WERI-Rb-1 (cell line): ENCODE data around the gene DDX10.

ENCODE experiments used
- DNase-seq: peaks from one replicate; pipeline ENCODE4 v3.0.0-alpha.2; 2020
- H3K27ac ChIP-seq: fragments of 250-450 bp; sonication (Bioruptor Pico); 2 replicates; pipeline ENCODE4 v1.5.1; 2020; ENCODE audit warnings: mild to moderate bottlenecking, moderate library complexity
- H3K27me3 ChIP-seq: fragments of 250-450 bp; sonication (Bioruptor Pico); 2 replicates; pipeline ENCODE4 v1.5.1; 2021; ENCODE audit warnings: mild to moderate bottlenecking, low read depth, moderate library complexity; ENCODE audit not compliant: insufficient read depth, severe bottlenecking
- H3K36me3 ChIP-seq: fragments of 250-450 bp; sonication (Bioruptor Pico); 2 replicates; pipeline ENCODE4 v1.5.1; 2020; ENCODE audit warnings: mild to moderate bottlenecking, moderate library complexity
- H3K4me3 ChIP-seq: 2 replicates; pipeline ENCODE4 v1.5.1; 2011; ENCODE audit warnings: low read depth, mild to moderate bottlenecking, control low read depth, low read length
- H3K9me3 ChIP-seq: fragments of 250-450 bp; sonication (Bioruptor Pico); 2 replicates; pipeline ENCODE4 v1.5.1; 2021; ENCODE audit warnings: mild to moderate bottlenecking, moderate library complexity; ENCODE audit not compliant: severe bottlenecking
- TF ChIP-seq, protein P1 (sequence below): IDR thresholded peaks from 2 replicates; pipeline ENCODE4 v1.5.1; 2011; ENCODE audit warnings: low read depth, mild to moderate bottlenecking, control low read depth, inconsistent platforms, low read length

DDX10 gene

DNA sequence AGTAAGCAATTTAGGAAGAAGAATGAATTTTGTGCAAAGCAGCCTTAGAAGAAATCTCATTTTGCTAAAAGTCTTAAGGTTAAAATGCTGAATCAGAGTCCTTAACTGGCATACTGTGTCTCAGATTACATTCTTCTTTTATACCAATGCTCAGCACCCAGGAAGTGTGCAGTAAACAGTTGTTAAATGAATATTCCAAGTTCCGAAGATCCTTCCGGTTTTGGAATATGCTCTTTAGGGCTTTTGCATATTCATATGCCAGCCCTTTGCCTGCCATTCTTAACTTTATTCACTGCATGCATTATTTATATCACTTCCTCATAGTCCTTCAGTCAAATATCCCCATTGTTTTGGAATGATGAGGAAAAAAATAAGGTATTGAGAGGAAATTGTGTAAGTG is 242.0 kb downstream of the DDX10 start:
- Histone ChIP-seq H3K27ac (no peak overlapping the region), H3K27me3 (no peaks in the 10 kb centered on the region), H3K36me3 (no peaks in the 10 kb centered on the region), H3K9me3 (no peaks in the 10 kb centered on the region), H3K4me3 (no peak overlapping the region)
- no peak for DNase-seq
- TF ChIP-seq, protein P1, sequence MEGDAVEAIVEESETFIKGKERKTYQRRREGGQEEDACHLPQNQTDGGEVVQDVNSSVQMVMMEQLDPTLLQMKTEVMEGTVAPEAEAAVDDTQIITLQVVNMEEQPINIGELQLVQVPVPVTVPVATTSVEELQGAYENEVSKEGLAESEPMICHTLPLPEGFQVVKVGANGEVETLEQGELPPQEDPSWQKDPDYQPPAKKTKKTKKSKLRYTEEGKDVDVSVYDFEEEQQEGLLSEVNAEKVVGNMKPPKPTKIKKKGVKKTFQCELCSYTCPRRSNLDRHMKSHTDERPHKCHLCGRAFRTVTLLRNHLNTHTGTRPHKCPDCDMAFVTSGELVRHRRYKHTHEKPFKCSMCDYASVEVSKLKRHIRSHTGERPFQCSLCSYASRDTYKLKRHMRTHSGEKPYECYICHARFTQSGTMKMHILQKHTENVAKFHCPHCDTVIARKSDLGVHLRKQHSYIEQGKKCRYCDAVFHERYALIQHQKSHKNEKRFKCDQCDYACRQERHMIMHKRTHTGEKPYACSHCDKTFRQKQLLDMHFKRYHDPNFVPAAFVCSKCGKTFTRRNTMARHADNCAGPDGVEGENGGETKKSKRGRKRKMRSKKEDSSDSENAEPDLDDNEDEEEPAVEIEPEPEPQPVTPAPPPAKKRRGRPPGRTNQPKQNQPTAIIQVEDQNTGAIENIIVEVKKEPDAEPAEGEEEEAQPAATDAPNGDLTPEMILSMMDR = no peak

GRCh38 chr11:108909041-108909440 is 244.2 kb downstream of the DDX10 start:
- TF ChIP-seq, protein P1 = no peak
- no peaks in the 10 kb centered on the region for H3K27me3 ChIP-seq
- no peak overlapping the region for H3K4me3 ChIP-seq
- H3K27ac ChIP-seq = no peak overlapping the region
- no peak for DNase-seq
- no peaks in the 10 kb centered on the region for H3K9me3 ChIP-seq
- H3K36me3 ChIP-seq = no peaks in the 10 kb centered on the region

DNA sequence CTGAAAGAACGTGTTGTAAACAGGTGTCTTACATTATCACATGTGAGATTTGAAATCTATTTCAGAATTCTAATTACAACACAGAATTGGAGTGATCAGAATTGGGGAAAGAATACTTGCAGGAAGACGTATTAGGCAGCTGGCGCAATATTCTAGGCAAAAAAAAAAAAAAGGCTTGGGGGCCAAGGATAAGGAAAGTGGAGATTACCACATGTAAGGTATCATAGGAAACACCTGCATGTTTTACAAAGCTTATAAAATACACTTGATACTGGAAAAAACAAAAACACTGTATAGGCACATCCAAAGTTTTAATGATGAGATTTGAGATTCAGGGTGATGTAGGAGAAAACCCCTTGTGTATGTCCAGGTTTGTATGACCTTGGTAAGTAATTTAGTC is 245.1 kb downstream of the DDX10 start:
- no peak for DNase-seq
- TF ChIP-seq, protein P1 = no peak
- no peak overlapping the region for H3K27ac ChIP-seq
- no peaks in the 10 kb centered on the region for H3K9me3 ChIP-seq
- H3K27me3 ChIP-seq = no peaks in the 10 kb centered on the region
- no peak overlapping the region for H3K4me3 ChIP-seq
- no peaks in the 10 kb centered on the region for H3K36me3 ChIP-seq

DNA sequence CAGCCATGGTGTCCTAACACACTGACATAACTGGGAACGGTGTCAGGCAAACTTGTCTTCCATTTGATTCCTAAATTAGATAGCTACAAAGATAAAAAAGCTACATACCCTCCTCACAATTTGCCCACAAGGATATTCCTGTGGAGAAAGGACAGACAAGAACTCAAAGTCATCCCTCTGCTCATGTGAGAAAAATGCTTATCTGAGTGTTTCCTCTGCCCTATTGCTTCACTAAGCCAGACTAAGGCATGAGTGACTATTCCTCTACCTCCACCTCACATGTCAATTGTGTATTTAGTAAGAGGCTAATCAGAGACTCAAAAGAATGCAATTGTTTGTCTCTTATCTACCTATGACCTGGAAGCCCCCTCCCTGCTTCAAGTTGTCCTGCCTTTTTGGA is 247.7 kb downstream of the DDX10 start:
- no peak overlapping the region for H3K4me3 ChIP-seq
- no peaks in the 10 kb centered on the region for H3K27me3 ChIP-seq
- H3K36me3 ChIP-seq = no peaks in the 10 kb centered on the region
- H3K27ac ChIP-seq = no peak overlapping the region
- TF ChIP-seq, protein P1 = no peak
- no peaks in the 10 kb centered on the region for H3K9me3 ChIP-seq
- no peak for DNase-seq

- Histone ChIP-seq H3K27ac (no peak overlapping the region), H3K27me3 (no peaks in the 10 kb centered on the region), H3K9me3 (no peaks in the 10 kb centered on the region), H3K36me3 (no peaks in the 10 kb centered on the region), H3K4me3 (no peak overlapping the region)
- DNase-seq = no peak
- TF ChIP-seq, protein P1 = no peak
These were observed 248.3 kb downstream of the DDX10 start for GRCh38 chr11:108913204-108913603.

GRCh38 chr11:108914211-108914610 is 249.3 kb downstream of the DDX10 start:
- Histone ChIP-seq H3K27me3 (no peaks in the 10 kb centered on the region), H3K4me3 (no peak overlapping the region), H3K9me3 (no peaks in the 10 kb centered on the region), H3K27ac (no peak overlapping the region), H3K36me3 (no peaks in the 10 kb centered on the region)
- peak; percentile 26 for DNase-seq
- TF ChIP-seq, protein P1 = no peak
